Stimulated activated CD8-positive, alpha-beta memory T cell treated with anti-CD3 and anti-CD28 coated beads, Interleukin-4, amount 100 ng/mL, for 4 hours (primary cell): ENCODE results near the gene PCDH9.
"Not testable (repeated sequence)": the region's sequence is repeated elsewhere in the genome, so short reads cannot be mapped to it uniquely, and the experiment has no call there.

Experiments used
- DNase-seq, 2 donors: peaks; one replicate each; pipeline ENCODE4 v3.0.0-alpha.2; 2020; ENCODE audit warnings: low read depth in 2 of 2, low spot score in 1 of 2

The PCDH9 gene

DNA sequence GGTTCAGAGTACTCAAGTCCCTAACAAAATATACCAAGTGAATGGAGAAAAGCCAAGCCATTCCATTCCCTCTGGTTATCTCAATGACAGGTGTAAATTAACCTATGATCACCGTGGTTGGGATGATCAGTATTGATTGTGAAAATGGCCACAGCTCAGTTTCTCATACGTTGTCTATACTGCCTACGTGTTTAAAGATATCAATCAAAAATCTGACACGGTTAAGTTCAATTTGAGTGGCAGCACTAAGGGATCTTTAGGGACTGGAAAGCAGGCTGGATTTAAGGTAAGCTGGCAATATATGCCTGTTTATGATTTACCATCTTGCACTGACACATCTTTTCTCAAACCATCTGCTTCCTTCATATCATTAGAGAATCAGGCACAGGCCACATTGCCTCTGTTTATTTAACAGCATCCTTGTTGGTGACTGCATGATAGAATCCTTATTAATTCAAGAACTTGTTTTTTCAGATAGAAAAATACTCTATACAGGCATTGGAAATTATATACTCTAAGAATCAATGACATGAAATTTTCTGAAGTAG is 907.9 kb downstream of the PCDH9 start:
- DNase-seq = no peak

GRCh38 chr13:66314911-66315310 is 915.2 kb downstream of the PCDH9 start:
- DNase-seq = no peak

DNA sequence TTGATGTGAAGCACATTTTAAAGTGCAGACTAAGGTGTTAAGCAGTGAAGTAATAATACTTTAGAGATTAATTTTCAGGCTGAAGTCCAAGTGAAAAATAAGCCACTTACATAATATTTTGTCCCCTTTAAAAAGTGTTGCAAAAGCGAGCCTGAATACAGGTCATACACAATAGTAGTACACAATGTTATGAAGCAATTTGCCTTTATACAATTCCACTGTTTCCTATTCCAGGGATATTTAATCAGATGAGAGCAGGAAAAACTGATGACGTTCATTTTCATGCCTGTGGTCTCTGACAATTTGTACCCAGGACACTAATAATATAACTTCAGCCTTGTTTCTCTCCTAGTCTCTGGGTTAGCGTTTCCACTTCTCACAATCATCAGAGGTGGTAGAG is 916.7 kb downstream of the PCDH9 start:
- DNase-seq = no peak

- no peak for DNase-seq
Measured at GRCh38 chr13:66312312-66313087, 917.6 kb downstream of the PCDH9 start.

GRCh38 chr13:66305961-66306617 is 924.0 kb downstream of the PCDH9 start:
- no peak for DNase-seq

DNA sequence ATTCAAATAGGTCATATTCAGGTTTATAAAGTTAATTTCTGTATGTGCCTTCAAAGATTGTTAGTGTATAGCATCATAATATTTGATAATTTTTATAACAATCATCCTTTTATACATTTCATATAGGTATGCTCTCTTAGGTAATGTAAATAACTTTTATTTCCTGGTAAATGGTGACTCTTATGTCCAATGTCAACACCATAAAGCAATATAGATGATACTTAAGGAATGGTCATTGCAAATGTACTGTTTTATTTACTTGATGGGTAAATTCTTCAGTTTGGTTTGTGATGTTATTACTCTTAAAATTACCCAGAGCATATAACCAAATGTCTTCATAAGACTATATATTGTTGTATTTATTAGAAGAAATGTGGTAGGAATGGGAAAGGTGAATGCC is 928.7 kb downstream of the PCDH9 start:
- no peak for DNase-seq

GRCh38 chr13:66301006-66301405 is 929.1 kb downstream of the PCDH9 start:
- no peak for DNase-seq

- no peak for DNase-seq
Measured at GRCh38 chr13:66296875-66297274, 933.3 kb downstream of the PCDH9 start.

GRCh38 chr13:66296328-66296727 is 933.8 kb downstream of the PCDH9 start:
- no peak for DNase-seq

GRCh38 chr13:66286806-66287205 is 943.3 kb downstream of the PCDH9 start:
- DNase-seq = not testable (repeated sequence)

DNA sequence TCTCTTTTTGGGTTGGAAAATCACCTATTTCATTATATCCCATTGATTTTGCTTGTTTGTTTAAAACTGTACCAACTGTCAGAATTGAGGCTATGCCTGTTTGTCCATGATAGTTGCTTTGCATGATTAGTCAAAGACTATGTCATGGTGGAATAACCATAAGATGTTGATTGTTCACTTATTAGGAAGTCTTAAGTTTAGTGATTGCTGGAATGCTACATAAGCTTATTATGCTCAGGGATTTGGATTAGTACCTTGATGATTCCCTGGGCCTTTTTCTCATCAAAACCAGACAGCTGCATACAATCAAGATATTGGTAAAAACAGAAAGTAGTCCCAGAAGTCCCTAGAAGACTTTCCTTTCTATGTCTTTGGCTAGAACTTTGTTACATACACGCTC is 954.7 kb downstream of the PCDH9 start:
- no peak for DNase-seq

DNA sequence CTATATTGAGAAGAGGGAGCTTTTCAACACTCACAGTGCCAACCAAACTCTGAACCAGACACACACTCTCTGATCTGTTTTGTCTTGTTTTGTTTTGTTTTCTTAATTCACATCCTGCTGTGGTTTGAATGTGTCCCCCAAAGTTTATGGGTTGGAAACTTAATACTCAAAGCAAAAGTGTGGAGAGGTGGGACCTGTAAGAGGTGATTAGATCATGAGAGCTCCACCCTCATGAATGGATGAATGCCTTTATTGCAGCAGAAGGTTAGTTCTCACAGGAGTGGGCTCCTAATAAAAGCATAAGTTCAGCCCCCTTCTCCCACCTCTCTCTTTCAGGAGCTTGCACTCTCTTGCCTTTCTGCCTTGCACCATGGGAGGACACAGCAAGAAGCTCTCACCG is 957.1 kb downstream of the PCDH9 start:
- no peak for DNase-seq

DNA sequence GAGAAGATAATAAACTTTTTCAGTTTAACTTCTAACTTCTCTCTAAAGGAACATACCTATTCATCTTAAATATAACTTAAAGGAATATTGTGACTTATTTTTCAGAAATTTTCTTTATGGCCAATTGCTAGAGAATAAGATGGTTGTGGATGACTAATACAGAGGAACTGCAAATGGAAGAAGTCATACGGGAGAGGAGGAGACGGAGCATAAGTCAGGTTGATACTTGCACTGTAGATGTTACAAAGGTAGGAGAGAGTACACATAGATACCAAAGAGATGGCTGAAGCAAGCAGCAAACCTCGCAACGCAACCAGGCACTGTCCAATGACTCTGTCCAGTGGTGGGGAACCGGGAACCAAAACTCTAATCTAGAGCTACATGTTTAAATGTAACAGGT is 963.4 kb downstream of the PCDH9 start:
- no peak for DNase-seq

DNA sequence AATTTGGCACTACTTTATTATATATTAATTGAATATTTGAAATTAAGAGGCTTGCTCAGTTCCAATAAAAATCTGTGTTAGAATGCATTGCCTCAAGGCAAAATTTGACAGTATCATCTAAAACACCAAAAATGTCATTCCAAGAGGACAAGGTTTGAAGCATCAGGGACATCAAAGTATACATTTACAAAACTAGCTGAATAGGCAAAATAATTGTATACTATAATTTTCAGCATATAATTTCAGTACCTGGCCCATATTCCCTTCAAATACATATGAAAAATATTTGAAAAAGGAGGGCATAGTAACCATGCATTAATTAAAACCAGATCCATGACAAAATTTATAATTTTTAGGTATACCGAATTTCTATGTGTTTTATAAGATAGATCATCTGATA is 963.8 kb downstream of the PCDH9 start:
- DNase-seq = no peak

DNA sequence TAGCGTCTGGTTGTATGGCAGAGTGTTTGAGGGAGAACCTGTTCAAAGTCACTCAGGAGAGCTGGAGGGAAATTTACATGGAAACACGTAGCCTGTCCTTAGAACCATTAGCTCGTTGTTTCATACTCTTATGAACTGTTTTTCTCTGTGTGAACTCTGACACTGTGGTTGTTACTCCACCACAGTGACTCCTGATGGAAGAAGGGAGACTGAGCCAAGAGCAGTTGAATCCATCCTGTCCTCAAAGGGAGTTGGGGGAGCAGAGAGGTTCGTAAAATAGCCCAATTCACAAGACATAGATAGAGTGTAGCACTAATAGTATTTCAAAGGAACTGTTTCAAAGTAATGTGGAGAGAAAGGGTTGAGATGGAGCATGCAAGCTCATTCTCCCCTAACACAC is 964.8 kb downstream of the PCDH9 start:
- DNase-seq = no peak

- DNase-seq = no peak
Measured at GRCh38 chr13:66264971-66265370, 965.2 kb downstream of the PCDH9 start.

DNA sequence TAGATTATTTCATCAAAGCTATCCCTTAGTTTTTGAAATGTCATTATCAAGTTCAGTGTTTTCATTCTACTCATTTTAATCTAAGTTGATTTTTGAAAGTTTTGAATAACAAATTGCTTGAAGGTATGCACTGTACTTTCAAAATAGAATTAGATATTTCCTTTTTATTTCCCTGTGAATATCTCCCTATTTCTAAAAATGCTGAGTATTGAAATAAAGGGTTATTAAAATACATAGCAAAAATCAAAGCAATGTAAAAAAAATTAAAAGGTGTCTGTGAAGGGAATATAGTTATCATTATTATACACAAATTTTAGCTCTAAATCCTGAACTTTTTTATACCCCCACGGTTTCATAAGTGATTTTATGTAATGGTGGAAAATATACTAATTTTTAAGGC is 967.8 kb downstream of the PCDH9 start:
- DNase-seq = no peak

GRCh38 chr13:66259426-66259825 is 970.7 kb downstream of the PCDH9 start:
- not testable (repeated sequence) for DNase-seq
